ENCODE measurements around the gene LUC7L.

DNA sequence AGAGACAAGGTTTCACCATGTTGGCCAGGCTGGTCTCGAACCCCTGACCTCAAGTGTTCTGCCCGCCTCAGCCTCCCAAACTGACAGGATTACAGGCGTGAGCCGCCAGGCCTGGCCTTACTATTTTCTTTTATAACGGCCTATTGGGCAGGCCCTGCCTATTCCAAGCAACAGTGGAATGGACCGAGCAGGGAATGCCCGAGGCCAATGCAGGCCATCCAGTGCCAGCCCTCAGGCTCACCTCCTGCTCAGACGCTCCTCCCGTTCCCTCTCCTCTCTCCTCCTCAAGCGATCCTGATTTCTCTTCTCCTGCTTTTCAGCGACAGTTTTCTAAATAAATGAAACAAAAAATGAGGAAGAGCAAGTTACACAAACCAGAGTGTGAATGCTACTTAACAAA is 36.6 kb downstream of the LUC7L start:
- TF ChIP-seq, protein P1, sequence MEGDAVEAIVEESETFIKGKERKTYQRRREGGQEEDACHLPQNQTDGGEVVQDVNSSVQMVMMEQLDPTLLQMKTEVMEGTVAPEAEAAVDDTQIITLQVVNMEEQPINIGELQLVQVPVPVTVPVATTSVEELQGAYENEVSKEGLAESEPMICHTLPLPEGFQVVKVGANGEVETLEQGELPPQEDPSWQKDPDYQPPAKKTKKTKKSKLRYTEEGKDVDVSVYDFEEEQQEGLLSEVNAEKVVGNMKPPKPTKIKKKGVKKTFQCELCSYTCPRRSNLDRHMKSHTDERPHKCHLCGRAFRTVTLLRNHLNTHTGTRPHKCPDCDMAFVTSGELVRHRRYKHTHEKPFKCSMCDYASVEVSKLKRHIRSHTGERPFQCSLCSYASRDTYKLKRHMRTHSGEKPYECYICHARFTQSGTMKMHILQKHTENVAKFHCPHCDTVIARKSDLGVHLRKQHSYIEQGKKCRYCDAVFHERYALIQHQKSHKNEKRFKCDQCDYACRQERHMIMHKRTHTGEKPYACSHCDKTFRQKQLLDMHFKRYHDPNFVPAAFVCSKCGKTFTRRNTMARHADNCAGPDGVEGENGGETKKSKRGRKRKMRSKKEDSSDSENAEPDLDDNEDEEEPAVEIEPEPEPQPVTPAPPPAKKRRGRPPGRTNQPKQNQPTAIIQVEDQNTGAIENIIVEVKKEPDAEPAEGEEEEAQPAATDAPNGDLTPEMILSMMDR (optimal IDR thresholded peaks at IDR 0.05 in 1 of 3, IDR thresholded peaks at IDR 0.05 in 1 of 3, conservative IDR thresholded peaks at IDR 0.05 in 1 of 3; ENCODE audit: extremely low read depth in 1 of 3, insufficient read depth in 2 of 3, low read length in 3 of 3): no peak
- TF ChIP-seq EZH2 (IDR thresholded peaks at IDR 0.05; ENCODE audit: low read length): no peak

Data from keratinocyte (primary cell).